ENCODE measurements around the gene CARD19. TPM values are rescaled to one million over a fixed set of nuclear protein-coding genes. Genes with fewer than 3 reads are reported as not detected.

CARD19 gene
- total and polyA plus RNA-seq, 2 experiments from 2014 or later: 36.8 to 48.3 TPM

GRCh38 chr9:93132287-93132927, 36.4 kb downstream of the CARD19 start:
- no peaks in the 10 kb centered on the region for H3K9me2 ChIP-seq (ENCODE audit: insufficient read depth)
- Mint-ChIP-seq H3K9me3 (no peaks in the 10 kb centered on the region), H3K36me3 (ENCODE audit: low read depth) (no peaks in the 10 kb centered on the region), H3K4me3 (peak overlapping the region; percentile 80), H3K27ac (no peak overlapping the region), H3K27me3 (ENCODE audit: insufficient read depth, low read depth, poor library complexity) (peaks cover 21% of the 10 kb centered on the region), H3K4me1 (peaks cover 32% of the 10 kb centered on the region)
- ATAC-seq: peak; percentile 8; the same call in 2 of the 3 replicates
- no peak overlapping the region for H3K27ac ChIP-seq (ENCODE audit: low read depth)
- peaks cover 12% of the 10 kb centered on the region for H3K4me1 ChIP-seq (ENCODE audit: insufficient read depth)
- TF ChIP-seq POLR2AphosphoS5 (IDR thresholded peaks at IDR 0.05; ENCODE audit: low read depth) (no peak), ZNF331 (CRISPR knock-in tag; IDR thresholded peaks at IDR 0.05; ENCODE audit: low read depth) (no peak), EZH2 (IDR thresholded peaks at IDR 0.05; ENCODE audit: low read depth, unreplicated experiment) (no peak), STAT1 (IDR thresholded peaks at IDR 0.05; ENCODE audit: unreplicated experiment) (no peak), REST (IDR thresholded peaks at IDR 0.05; ENCODE audit: unreplicated experiment) (no peak)
- no peak overlapping the region for H2AFZ ChIP-seq
- DNase-seq (ENCODE audit: low spot score): peak; percentile 31
- H3K79me2 ChIP-seq (replicated peaks; ENCODE audit: insufficient read depth): 0 out of 2 replicates have a peak, but pooled peaks cover 6% of the 10 kb centered on the region
- H3F3A ChIP-seq (replicated peaks; ENCODE audit: low read depth): no peaks in the 10 kb centered on the region
- no peaks in the 10 kb centered on the region for H3K36me3 ChIP-seq (ENCODE audit: insufficient read depth)
- peaks cover 9% of the 10 kb centered on the region for H3K27me3 ChIP-seq (ENCODE audit: insufficient read depth)
- peak overlapping the region; percentile 93 for H3K4me2 ChIP-seq
- H3K4me3 ChIP-seq: peak overlapping the region; percentile 87; the same call in 1 of the 2 replicates
- 0 out of 2 replicates have a peak, but pooled peaks cover 8% of the 10 kb centered on the region for H4K20me1 ChIP-seq (replicated peaks; ENCODE audit: insufficient read depth)

GRCh38 chr9:93132946-93133680, 37.1 kb downstream of the CARD19 start:
- Histone ChIP-seq H3K4me3 (peak overlapping the region; percentile 87), H4K20me1 (replicated peaks; ENCODE audit: insufficient read depth) (0 out of 2 replicates have a peak, but pooled peaks cover 8% of the 10 kb centered on the region), H3K27me3 (ENCODE audit: insufficient read depth) (peaks cover 9% of the 10 kb centered on the region), H3K36me3 (ENCODE audit: insufficient read depth) (no peaks in the 10 kb centered on the region), H3K27ac (ENCODE audit: low read depth) (no peak overlapping the region), H2AFZ (peak overlapping the region; percentile 90; the same call in 1 of the 2 replicates), H3K4me1 (ENCODE audit: insufficient read depth) (peaks cover 12% of the 10 kb centered on the region), H3K4me2 (peak overlapping the region; percentile 93), H3K9me2 (ENCODE audit: insufficient read depth) (no peaks in the 10 kb centered on the region), H3K79me2 (replicated peaks; ENCODE audit: insufficient read depth) (0 out of 2 replicates have a peak, but pooled peaks cover 6% of the 10 kb centered on the region), H3F3A (replicated peaks; ENCODE audit: low read depth) (no peaks in the 10 kb centered on the region)
- ATAC-seq (peak; percentile 4), DNase-seq (ENCODE audit: low spot score) (peak; percentile 54)
- H3K27me3 Mint-ChIP-seq (ENCODE audit: insufficient read depth, low read depth, poor library complexity): peaks cover 23% of the 10 kb centered on the region
- H3K27ac Mint-ChIP-seq: no peak overlapping the region
- H3K9me3 Mint-ChIP-seq: no peaks in the 10 kb centered on the region
- peaks cover 29% of the 10 kb centered on the region for H3K4me1 Mint-ChIP-seq
- H3K36me3 Mint-ChIP-seq (ENCODE audit: low read depth): no peaks in the 10 kb centered on the region
- H3K4me3 Mint-ChIP-seq: peak overlapping the region; percentile 80
- TF ChIP-seq REST (IDR thresholded peaks at IDR 0.05; ENCODE audit: unreplicated experiment): no peak
- TF ChIP-seq EZH2phosphoT487 (IDR thresholded peaks at IDR 0.05; ENCODE audit: unreplicated experiment): no peak
- TF ChIP-seq ZNF114 (CRISPR knock-in tag; IDR thresholded peaks at IDR 0.05): no peak
- TF ChIP-seq ZNF331 (CRISPR knock-in tag; IDR thresholded peaks at IDR 0.05; ENCODE audit: low read depth): no peak
- no peak for TF ChIP-seq STAT1 (IDR thresholded peaks at IDR 0.05; ENCODE audit: unreplicated experiment)
